ENCODE measurements around the gene DAB1.

Gene DAB1

GRCh38 chr1:57422271-57423134, 1.4 kb downstream of the DAB1 start:
- no peak overlapping the region for H3K27ac ChIP-seq (ENCODE audit: low read depth, low read length)
- H4K20me1 ChIP-seq (ENCODE audit: low read depth, low read length) = no peaks in the 10 kb centered on the region
- H3K79me2 ChIP-seq (ENCODE audit: insufficient read depth, low read length) = no peaks in the 10 kb centered on the region
- TF ChIP-seq CTCF (IDR thresholded peaks at IDR 0.05; ENCODE audit: insufficient read depth, low read length, poor library complexity, severe bottlenecking) = no peak
- no peak for TF ChIP-seq EZH2phosphoT487 (conservative IDR thresholded peaks at IDR 0.05; ENCODE audit: low read length)
- H3K9ac ChIP-seq (ENCODE audit: low read length) = no peak overlapping the region
- H3F3A ChIP-seq (ENCODE audit: insufficient read depth) = no peaks in the 10 kb centered on the region
- H3K9me3 ChIP-seq (ENCODE audit: insufficient read depth, low read length) = no peaks in the 10 kb centered on the region
- H3K27me3 ChIP-seq (ENCODE audit: low read length) = no peaks in the 10 kb centered on the region
- H3K36me3 ChIP-seq (ENCODE audit: low read length) = no peaks in the 10 kb centered on the region
- no peaks in the 10 kb centered on the region for H3K9me2 ChIP-seq (replicated peaks; ENCODE audit: insufficient read depth, low read length)
- no peak overlapping the region for H3K4me2 ChIP-seq (ENCODE audit: low read depth, low read length, poor library complexity, severe bottlenecking)
- H2AFZ ChIP-seq (ENCODE audit: low read depth, low read length, severe bottlenecking) = no peak overlapping the region
- no peak overlapping the region for H3K4me3 ChIP-seq (ENCODE audit: insufficient read depth, low read length, poor library complexity, severe bottlenecking)

DNA sequence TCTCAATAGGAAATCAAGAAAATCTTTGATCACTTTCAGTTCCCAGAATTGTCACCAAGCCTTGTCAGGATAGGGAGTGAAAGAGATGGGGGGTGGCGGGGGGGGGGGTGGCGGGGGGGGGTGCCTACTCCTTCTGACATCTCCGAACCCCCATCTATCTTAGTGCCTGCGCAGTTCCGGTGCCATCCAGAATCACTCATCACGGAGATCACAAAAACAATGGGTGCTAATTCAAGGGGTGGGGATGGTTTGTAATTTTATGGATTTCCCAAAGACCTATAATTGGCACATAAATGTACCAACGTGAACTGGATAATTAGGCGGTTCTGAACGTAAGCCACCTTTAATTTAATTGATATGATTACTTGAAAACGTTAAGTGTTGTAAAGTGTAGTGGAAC, 2.1 kb downstream of the DAB1 start:
- no peaks in the 10 kb centered on the region for H3K9me2 ChIP-seq (replicated peaks; ENCODE audit: insufficient read depth, low read length)
- H3K36me3 ChIP-seq (ENCODE audit: low read length) = no peaks in the 10 kb centered on the region
- H2AFZ ChIP-seq (ENCODE audit: low read depth, low read length, severe bottlenecking) = no peak overlapping the region
- H3K9me3 ChIP-seq (ENCODE audit: insufficient read depth, low read length) = no peaks in the 10 kb centered on the region
- no peaks in the 10 kb centered on the region for H3F3A ChIP-seq (ENCODE audit: insufficient read depth)
- H3K79me2 ChIP-seq (ENCODE audit: insufficient read depth, low read length) = no peaks in the 10 kb centered on the region
- H4K20me1 ChIP-seq (ENCODE audit: low read depth, low read length) = no peaks in the 10 kb centered on the region
- H3K27ac ChIP-seq (ENCODE audit: low read depth, low read length) = no peak overlapping the region
- no peak overlapping the region for H3K4me2 ChIP-seq (ENCODE audit: low read depth, low read length, poor library complexity, severe bottlenecking)
- H3K4me3 ChIP-seq (ENCODE audit: insufficient read depth, low read length, poor library complexity, severe bottlenecking) = no peak overlapping the region
- no peak overlapping the region for H3K9ac ChIP-seq (ENCODE audit: low read length)
- TF ChIP-seq CTCF (IDR thresholded peaks at IDR 0.05; ENCODE audit: insufficient read depth, low read length, poor library complexity, severe bottlenecking) (no peak), EZH2phosphoT487 (conservative IDR thresholded peaks at IDR 0.05; ENCODE audit: low read length) (no peak)
- H3K27me3 ChIP-seq (ENCODE audit: low read length) = no peaks in the 10 kb centered on the region

GRCh38 chr1:57420981-57421785, 2.7 kb downstream of the DAB1 start:
- Histone ChIP-seq H4K20me1 (ENCODE audit: low read depth, low read length) (no peaks in the 10 kb centered on the region), H2AFZ (ENCODE audit: low read depth, low read length, severe bottlenecking) (no peak overlapping the region), H3K36me3 (ENCODE audit: low read length) (no peaks in the 10 kb centered on the region), H3K79me2 (ENCODE audit: insufficient read depth, low read length) (no peaks in the 10 kb centered on the region), H3K9ac (ENCODE audit: low read length) (no peak overlapping the region), H3K9me3 (ENCODE audit: insufficient read depth, low read length) (no peaks in the 10 kb centered on the region), H3F3A (ENCODE audit: insufficient read depth) (no peaks in the 10 kb centered on the region), H3K4me3 (ENCODE audit: insufficient read depth, low read length, poor library complexity, severe bottlenecking) (no peak overlapping the region), H3K27me3 (ENCODE audit: low read length) (no peaks in the 10 kb centered on the region), H3K9me2 (replicated peaks; ENCODE audit: insufficient read depth, low read length) (no peaks in the 10 kb centered on the region), H3K27ac (ENCODE audit: low read depth, low read length) (no peak overlapping the region), H3K4me2 (ENCODE audit: low read depth, low read length, poor library complexity, severe bottlenecking) (no peak overlapping the region)
- no peak for TF ChIP-seq EZH2phosphoT487 (conservative IDR thresholded peaks at IDR 0.05; ENCODE audit: low read length)
- TF ChIP-seq CTCF (IDR thresholded peaks at IDR 0.05; ENCODE audit: insufficient read depth, low read length, poor library complexity, severe bottlenecking) = no peak
